ENCODE measurements around the gene FSD1.

FSD1 gene

DNA sequence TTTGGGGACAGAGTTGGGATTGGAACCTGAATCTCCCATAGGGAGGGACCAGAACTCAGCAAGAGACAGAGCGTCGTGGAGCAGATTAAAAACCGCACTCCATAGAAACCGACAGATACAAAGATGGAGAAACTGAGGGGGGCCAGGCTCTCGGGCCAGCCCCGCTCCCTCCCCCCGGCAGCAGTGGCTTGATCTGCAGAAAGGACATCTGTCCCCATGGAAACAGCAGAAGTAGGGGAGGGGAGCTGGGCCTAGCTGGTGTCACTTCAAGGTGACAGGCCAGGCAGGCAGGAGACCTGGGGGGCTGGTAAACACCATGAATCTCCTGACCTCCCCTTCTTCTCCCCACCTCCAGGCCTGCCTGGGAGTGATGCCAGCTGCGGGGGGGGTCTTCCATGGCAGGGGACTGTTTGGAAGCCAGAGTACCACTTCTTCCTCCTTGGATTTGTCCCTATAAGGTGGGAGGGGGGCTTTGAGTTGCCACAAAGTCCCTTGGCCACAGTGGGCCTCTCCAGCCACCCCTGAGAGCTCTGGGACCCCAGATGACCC lies 13.1 kb upstream of the FSD1 start:
- TF ChIP-seq, protein P1, sequence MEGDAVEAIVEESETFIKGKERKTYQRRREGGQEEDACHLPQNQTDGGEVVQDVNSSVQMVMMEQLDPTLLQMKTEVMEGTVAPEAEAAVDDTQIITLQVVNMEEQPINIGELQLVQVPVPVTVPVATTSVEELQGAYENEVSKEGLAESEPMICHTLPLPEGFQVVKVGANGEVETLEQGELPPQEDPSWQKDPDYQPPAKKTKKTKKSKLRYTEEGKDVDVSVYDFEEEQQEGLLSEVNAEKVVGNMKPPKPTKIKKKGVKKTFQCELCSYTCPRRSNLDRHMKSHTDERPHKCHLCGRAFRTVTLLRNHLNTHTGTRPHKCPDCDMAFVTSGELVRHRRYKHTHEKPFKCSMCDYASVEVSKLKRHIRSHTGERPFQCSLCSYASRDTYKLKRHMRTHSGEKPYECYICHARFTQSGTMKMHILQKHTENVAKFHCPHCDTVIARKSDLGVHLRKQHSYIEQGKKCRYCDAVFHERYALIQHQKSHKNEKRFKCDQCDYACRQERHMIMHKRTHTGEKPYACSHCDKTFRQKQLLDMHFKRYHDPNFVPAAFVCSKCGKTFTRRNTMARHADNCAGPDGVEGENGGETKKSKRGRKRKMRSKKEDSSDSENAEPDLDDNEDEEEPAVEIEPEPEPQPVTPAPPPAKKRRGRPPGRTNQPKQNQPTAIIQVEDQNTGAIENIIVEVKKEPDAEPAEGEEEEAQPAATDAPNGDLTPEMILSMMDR (conservative IDR thresholded peaks at IDR 0.05) = no peak
- H3K27ac ChIP-seq = no peak overlapping the region

DNA sequence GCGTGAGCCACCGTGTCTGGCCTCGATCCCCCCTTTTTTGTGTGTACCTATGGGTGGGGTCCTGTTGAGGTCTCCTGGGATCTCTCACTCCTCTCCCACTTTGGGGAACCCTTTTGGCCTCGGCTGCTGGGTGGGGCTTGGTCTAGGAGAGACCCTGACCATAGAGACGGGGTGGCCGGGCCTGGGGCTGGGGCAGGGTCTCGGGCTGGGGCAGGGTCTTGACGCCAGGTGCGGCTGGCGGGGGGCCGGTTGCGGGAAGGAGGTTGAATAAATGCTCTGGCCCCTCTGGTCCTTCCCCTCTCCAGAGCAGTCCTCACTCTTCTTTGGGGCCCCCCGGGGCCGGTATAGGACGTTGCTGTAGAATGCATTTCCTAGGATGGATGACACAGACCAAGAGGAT lies 11.9 kb upstream of the FSD1 start:
- TF ChIP-seq, protein P1 (conservative IDR thresholded peaks at IDR 0.05) = no peak
- H3K27ac ChIP-seq = no peak overlapping the region

DNA sequence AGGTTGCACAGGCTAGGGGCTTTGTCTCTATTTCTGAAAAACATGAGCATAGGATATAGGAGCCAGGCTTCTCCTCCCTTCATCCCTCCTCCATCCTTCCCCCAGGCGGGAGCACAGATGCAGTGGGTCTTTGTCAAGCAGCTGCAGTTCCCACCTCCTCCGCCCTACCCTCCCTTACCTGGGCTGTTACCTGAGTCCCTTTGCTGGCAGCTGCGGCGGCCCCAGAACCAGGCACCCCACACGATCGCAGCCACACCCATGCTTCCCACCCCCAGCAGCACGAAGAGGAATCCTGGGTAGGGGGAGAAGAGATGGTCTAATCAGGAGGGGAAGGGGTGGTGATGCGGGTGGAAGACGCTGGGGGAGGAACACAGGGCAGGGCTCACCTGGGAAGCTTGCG lies 10.0 kb upstream of the FSD1 start:
- TF ChIP-seq, protein P1 (conservative IDR thresholded peaks at IDR 0.05) = no peak
- H3K27ac ChIP-seq = no peak overlapping the region

DNA sequence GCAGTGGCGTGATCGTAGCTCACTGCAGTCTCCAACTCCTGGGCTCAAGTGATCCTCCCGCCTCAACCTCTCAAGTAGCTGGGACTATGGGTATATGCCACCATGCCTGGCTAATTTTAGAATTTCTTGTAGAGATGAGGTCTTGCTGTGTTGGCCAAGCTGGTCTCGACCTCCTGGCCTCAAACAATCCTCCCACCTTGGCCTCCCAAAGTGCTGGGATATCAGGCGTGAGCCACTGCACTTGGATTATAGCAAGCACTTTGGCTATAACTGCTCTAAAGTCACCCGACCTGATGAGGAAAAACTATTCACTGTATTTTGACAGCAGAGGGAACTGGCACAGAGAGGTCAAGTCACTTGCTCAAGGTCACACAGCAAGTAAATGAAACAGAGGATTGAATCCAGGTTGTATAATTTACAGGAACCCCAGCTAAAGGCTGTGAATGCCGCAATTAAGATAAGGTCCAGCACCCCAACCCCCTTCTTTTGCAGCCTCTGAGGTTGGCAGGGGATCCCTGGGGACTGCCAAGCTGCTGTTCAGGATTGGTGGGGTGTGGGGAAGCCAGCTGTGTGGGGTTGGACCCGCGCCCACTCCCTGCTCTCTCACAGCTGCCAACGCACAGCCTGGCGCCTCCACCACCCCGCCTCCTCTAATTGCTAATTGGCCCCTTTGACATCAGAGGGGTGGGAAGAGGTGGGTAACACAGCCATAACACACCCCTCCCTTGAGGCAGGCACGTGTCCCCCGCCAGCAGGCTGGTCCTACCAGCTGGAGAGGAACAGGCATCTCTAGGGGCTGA lies 8.2 kb upstream of the FSD1 start:
- no peak overlapping the region for H3K27ac ChIP-seq
- TF ChIP-seq, protein P1 (conservative IDR thresholded peaks at IDR 0.05) = no peak

DNA sequence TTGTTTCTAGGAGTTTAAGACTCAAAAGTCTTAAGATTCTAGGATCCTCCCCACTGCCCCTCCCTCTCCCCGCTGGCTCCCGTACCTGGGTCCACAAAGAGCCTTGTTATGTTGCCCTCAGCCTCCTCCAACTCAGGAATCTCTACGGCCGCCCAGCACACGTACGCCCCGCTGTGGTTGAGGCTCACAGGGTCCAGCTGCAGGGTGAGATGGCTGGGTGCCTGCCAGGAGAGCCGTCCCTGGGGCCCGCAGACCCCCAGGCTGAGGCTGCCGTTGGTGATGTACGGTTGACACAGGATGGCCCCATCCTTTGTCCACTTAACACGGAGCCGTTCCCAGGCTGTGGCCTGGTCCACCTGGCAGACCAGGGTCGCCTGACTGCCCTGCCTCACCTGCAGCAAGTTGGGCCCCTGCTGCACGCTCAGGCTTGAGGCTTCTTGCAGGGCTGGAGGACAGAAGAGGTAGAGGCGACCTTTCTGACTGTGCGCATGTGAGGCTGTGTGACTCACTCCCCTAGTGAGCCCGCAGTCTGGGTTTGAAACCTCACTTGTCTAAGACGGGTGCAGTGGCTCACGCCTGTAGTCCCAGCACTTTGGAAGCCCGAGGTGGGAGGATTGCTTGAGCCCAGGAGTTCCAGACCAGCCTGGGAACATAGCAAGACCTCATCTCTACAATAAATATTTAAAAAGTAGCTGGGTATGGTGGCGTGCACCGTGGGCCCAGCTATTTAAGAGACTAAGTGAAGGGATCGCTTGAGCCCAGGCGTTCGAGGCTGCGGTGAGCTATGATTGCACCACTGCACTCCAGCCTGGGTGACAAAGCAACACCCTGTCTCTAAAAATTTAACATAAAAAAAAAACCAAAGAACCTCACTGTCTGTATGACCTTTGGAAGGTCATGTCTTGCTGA lies 6.2 kb upstream of the FSD1 start:
- H3K27ac ChIP-seq = no peak overlapping the region
- TF ChIP-seq, protein P1 (conservative IDR thresholded peaks at IDR 0.05) = no peak

DNA sequence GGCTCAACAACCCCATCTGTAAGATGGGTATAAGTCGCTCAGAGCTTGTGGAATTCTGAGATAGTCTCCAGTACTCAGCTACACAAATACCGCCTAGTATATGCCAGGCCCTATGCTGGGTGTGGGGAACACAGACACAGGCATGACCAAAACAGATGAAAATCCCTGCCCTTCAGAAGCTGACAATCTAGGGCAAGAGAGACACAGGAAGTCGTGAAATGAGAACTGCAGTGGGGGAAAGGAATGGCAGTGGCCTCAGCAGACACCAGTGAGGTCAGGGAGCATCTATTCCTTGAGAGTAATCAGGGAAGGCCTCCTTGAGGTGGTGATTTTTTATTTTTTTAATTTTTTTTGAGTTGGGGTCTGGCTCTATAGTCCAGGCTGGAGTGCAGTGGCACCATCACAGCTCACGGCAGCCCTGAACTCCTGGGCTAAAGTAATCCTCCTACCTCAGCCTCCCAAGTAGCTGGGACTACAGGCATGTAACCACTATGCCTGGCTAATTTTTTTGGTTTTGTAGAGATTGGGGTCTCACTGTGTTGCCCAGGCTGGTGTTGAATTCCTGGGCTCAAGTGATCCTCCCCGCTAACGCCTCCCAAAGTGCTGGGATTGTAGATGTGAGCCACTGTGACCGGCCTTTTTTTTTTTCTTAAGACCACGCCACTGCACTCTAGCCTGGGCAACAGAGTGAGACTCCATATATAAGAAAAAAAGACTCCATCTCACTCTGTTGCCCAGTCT lies 5.4 kb upstream of the FSD1 start:
- no peak overlapping the region for H3K27ac ChIP-seq
- TF ChIP-seq, protein P1 (conservative IDR thresholded peaks at IDR 0.05) = no peak
